GM19240 (cell line): ENCODE data around the gene ZNF281.

Source experiments
- DNase-seq: peaks from one replicate; pipeline ENCODE4 v3.0.0; 2011; ENCODE audit warnings: low spot score; ENCODE audit not compliant: insufficient read length

Gene ZNF281

GRCh38 chr1:200391747-200392146 lies 18.1 kb downstream of the ZNF281 start:
- DNase-seq = no peak

- DNase-seq = no peak
Observed at GRCh38 chr1:200388791-200389190, 21.0 kb downstream of the ZNF281 start.

GRCh38 chr1:200386416-200386815 lies 23.4 kb downstream of the ZNF281 start:
- DNase-seq = no peak

- DNase-seq = no peak
Observed at GRCh38 chr1:200384818-200385390, 24.9 kb downstream of the ZNF281 start.

GRCh38 chr1:200381256-200381984 lies 28.4 kb downstream of the ZNF281 start:
- DNase-seq = no peak

- no peak for DNase-seq
Observed at GRCh38 chr1:200380589-200381021, 29.2 kb downstream of the ZNF281 start.

GRCh38 chr1:200379940-200380588 lies 29.8 kb downstream of the ZNF281 start:
- DNase-seq = no peak

- DNase-seq = no peak
Observed at GRCh38 chr1:200379432-200379757, 30.4 kb downstream of the ZNF281 start.

GRCh38 chr1:200378096-200378495 lies 31.7 kb downstream of the ZNF281 start:
- DNase-seq = no peak

- DNase-seq = no peak
Observed at GRCh38 chr1:200376528-200376927, 33.3 kb downstream of the ZNF281 start.

GRCh38 chr1:200374569-200375295 lies 35.1 kb downstream of the ZNF281 start:
- no peak for DNase-seq

- DNase-seq = no peak
Observed at GRCh38 chr1:200373811-200374231, 36.0 kb downstream of the ZNF281 start.

GRCh38 chr1:200372885-200373181 lies 37.0 kb downstream of the ZNF281 start:
- no peak for DNase-seq

- no peak for DNase-seq
Observed at GRCh38 chr1:200372095-200372884, 37.5 kb downstream of the ZNF281 start.

GRCh38 chr1:200369706-200370105 lies 40.1 kb downstream of the ZNF281 start:
- DNase-seq = no peak

- DNase-seq = no peak
Observed at GRCh38 chr1:200369131-200369530, 40.7 kb downstream of the ZNF281 start.

GRCh38 chr1:200368556-200368955 lies 41.3 kb downstream of the ZNF281 start:
- no peak for DNase-seq

GRCh38 chr1:200367841-200368534 lies 41.8 kb downstream of the ZNF281 start:
- no peak for DNase-seq

- no peak for DNase-seq
Observed at GRCh38 chr1:200366577-200367253, 43.1 kb downstream of the ZNF281 start.

- DNase-seq = no peak
Observed at GRCh38 chr1:200365897-200366426, 43.9 kb downstream of the ZNF281 start.
